Keratinocyte (primary cell): ENCODE results near the gene TTC14. TPM values are rescaled to one million over a fixed set of nuclear protein-coding genes. Genes with fewer than 3 reads are reported as not detected.
A peak's percentile ranks its signal among the peaks of the same experiment; 100 is the strongest.

Experiments used
- DNase-seq: peaks from one replicate; pipeline ENCODE4 v3.0.0-alpha.2; 2011; ENCODE audit warnings: low read depth, missing footprints, low spot score
- FAIRE-seq: peaks from 2 replicates; lab custom pipeline; 2011; peaks lifted over from hg19 to GRCh38; lab: Jason Lieb, UNC
- H2AFZ ChIP-seq: 2 replicates; pipeline ENCODE4 v1.6.0; 2012; ENCODE audit warnings: low read length, control low read depth, inconsistent platforms; ENCODE audit not compliant: control insufficient read depth
- H3K27ac ChIP-seq: 2 replicates; pipeline ENCODE4 v1.5.1; 2011; ENCODE audit warnings: low read length; ENCODE audit not compliant: control insufficient read depth, insufficient read depth
- H3K27me3 ChIP-seq: 3 replicates; pipeline ENCODE4 v1.6.0; 2011; ENCODE audit warnings: low read length; ENCODE audit not compliant: control insufficient read depth, insufficient read depth; ENCODE audit errors: extremely low read depth
- H3K36me3 ChIP-seq, 2 experiments: 2 replicates in 1 of 2; 3 replicates in 1 of 2; pipeline ENCODE4 v1.5.1; 2011; ENCODE audit warnings: low read length in 2 of 2, mild to moderate bottlenecking in 1 of 2; ENCODE audit not compliant: control insufficient read depth in 2 of 2, insufficient read depth in 2 of 2; ENCODE audit errors: extremely low read depth in 1 of 2
- H3K4me1 ChIP-seq: 3 replicates; pipeline ENCODE4 v1.5.1; 2011; ENCODE audit warnings: low read length; ENCODE audit not compliant: control insufficient read depth, insufficient read depth; ENCODE audit errors: extremely low read depth
- H3K4me2 ChIP-seq: 3 replicates; pipeline ENCODE4 v1.6.0; 2011; ENCODE audit warnings: low read depth, low read length; ENCODE audit not compliant: control insufficient read depth, insufficient read depth; ENCODE audit errors: extremely low read depth
- H3K4me3 ChIP-seq, 3 experiments: fragments of 200-600 bp in 1 of 3; sonication (generic) in 1 of 3; 2 replicates in 2 of 3; 3 replicates in 1 of 3; pipeline ENCODE4 v1.5.1; 2011 to 2016; ENCODE audit warnings: low read length in 3 of 3, mild to moderate bottlenecking in 3 of 3, control low read depth in 2 of 3, inconsistent platforms in 1 of 3, low read depth in 1 of 3, mixed read lengths in 1 of 3, mixed run types in 1 of 3, moderate library complexity in 1 of 3; ENCODE audit not compliant: control insufficient read depth in 2 of 3, insufficient read depth in 2 of 3; ENCODE audit errors: extremely low read depth in 1 of 3
- H3K79me2 ChIP-seq: 2 replicates; pipeline ENCODE4 v1.6.0; 2012; ENCODE audit warnings: low read length; ENCODE audit not compliant: control insufficient read depth, insufficient read depth
- H3K9ac ChIP-seq: 3 replicates; pipeline ENCODE4 v1.6.0; 2011; ENCODE audit warnings: low read length; ENCODE audit not compliant: control insufficient read depth, insufficient read depth; ENCODE audit errors: extremely low read depth
- H3K9me1 ChIP-seq: 3 replicates; pipeline ENCODE4 v1.6.0; 2011; ENCODE audit warnings: low read length; ENCODE audit not compliant: control insufficient read depth, insufficient read depth; ENCODE audit errors: extremely low read depth
- H3K9me3 ChIP-seq: 2 replicates; pipeline ENCODE4 v1.5.1; 2012; ENCODE audit warnings: low read depth, low read length; ENCODE audit not compliant: control insufficient read depth
- H4K20me1 ChIP-seq: 3 replicates; pipeline ENCODE4 v1.6.0; 2011; ENCODE audit warnings: low read length; ENCODE audit not compliant: control insufficient read depth, insufficient read depth; ENCODE audit errors: extremely low read depth
- EZH2 ChIP-seq: IDR thresholded peaks from one replicate; pipeline ENCODE4 v1.6.1; 2012; ENCODE audit warnings: inconsistent platforms, mild to moderate bottlenecking, low read length, moderate library complexity
- dilution Hi-C: fragments of 300-500 bp; cut with MboI; formaldehyde crosslinking; loops from one replicate; pipeline ENCODE4 v1.7.0; 2020; ENCODE audit warnings: low sequenced_read_pairs; ENCODE audit not compliant: extremely low pct_ligation_motif_present
- polyA plus RNA-seq, 5 experiments: library from polyadenylated mRNA; depleted of rRNA in 3 of 5; stranded (reverse) in 3 of 5; stranded (forward) in 1 of 5; unstranded in 1 of 5; fragments of >200 nt; gene quantifications; 1 replicate in 1 of 5; 2 replicates in 3 of 5; 3 replicates in 1 of 5; pipeline versions ENCODE4 v1.2.1 to v1.2.3, GENCODE V29; 2011 to 2012; ENCODE audit warnings: missing spikeins in 2 of 5, low read depth in 1 of 5, low replicate concordance in 1 of 5
- TF ChIP-seq, protein P1 (sequence below), 3 experiments: IDR thresholded peaks in 1 of 3; conservative IDR thresholded peaks in 1 of 3; optimal IDR thresholded peaks in 1 of 3; 2 replicates in 2 of 3; 3 replicates in 1 of 3; pipeline versions ENCODE3 to v1.5.1; 2011; ENCODE audit warnings: low read length in 3 of 3, mild to moderate bottlenecking in 3 of 3, moderate library complexity in 2 of 3, control low read depth in 1 of 3, inconsistent platforms in 1 of 3; ENCODE audit not compliant: insufficient read depth in 2 of 3; ENCODE audit errors: extremely low read depth in 1 of 3

TTC14 gene
- polyA plus RNA-seq, 1 donor (not counting 4 experiments of a cell fraction or from before 2014, with no cell fraction given) = 30.5 TPM

GRCh38 chr3:180594631-180595558 is 7.1 kb upstream of the TTC14 start:
- Histone ChIP-seq H3K4me2 (no peak overlapping the region), H3K27me3 (no peaks in the 10 kb centered on the region), H3K9me3 (no peaks in the 10 kb centered on the region), H3K9ac (no peak overlapping the region), H3K4me3 (no peak overlapping the region), H3K4me1 (no peaks in the 10 kb centered on the region), H2AFZ (no peak overlapping the region), H4K20me1 (no peaks in the 10 kb centered on the region), H3K9me1 (no peaks in the 10 kb centered on the region), H3K79me2 (no peaks in the 10 kb centered on the region), H3K27ac (no peak overlapping the region), H3K36me3 (no peaks in the 10 kb centered on the region)
- peak; percentile 9 for FAIRE-seq
- dilution Hi-C loops = no loop called here
- TF ChIP-seq EZH2 = no peak
- TF ChIP-seq, protein P1, sequence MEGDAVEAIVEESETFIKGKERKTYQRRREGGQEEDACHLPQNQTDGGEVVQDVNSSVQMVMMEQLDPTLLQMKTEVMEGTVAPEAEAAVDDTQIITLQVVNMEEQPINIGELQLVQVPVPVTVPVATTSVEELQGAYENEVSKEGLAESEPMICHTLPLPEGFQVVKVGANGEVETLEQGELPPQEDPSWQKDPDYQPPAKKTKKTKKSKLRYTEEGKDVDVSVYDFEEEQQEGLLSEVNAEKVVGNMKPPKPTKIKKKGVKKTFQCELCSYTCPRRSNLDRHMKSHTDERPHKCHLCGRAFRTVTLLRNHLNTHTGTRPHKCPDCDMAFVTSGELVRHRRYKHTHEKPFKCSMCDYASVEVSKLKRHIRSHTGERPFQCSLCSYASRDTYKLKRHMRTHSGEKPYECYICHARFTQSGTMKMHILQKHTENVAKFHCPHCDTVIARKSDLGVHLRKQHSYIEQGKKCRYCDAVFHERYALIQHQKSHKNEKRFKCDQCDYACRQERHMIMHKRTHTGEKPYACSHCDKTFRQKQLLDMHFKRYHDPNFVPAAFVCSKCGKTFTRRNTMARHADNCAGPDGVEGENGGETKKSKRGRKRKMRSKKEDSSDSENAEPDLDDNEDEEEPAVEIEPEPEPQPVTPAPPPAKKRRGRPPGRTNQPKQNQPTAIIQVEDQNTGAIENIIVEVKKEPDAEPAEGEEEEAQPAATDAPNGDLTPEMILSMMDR (optimal IDR thresholded peaks at IDR 0.05 in 1 of 3, IDR thresholded peaks at IDR 0.05 in 1 of 3, conservative IDR thresholded peaks at IDR 0.05 in 1 of 3; ENCODE audit: extremely low read depth in 1 of 3, insufficient read depth in 2 of 3, low read length in 3 of 3) = peak in 2 of 3 experiments; percentile 43 to 47
- no peak for DNase-seq

DNA sequence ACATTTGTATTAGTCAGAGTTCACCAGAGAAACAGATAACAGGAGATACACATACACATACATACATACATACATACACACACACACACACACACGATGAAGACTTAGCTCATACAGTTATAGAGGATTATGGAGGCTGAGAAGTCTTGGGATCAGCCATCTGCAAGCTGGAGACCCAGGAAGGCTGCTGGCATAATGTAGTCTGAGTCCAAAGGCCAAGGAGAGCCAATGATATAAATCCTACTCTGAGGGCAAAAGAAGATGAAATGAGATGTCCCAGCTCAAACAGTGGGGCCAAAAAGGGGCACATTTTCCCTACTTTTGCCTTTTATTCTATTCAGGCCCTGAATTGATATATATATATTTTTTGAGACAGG is 6.4 kb upstream of the TTC14 start:
- Histone ChIP-seq H4K20me1 (no peaks in the 10 kb centered on the region), H3K27ac (no peak overlapping the region), H3K4me1 (no peaks in the 10 kb centered on the region), H3K4me3 (no peak overlapping the region), H3K36me3 (no peaks in the 10 kb centered on the region), H3K9ac (no peak overlapping the region), H2AFZ (no peak overlapping the region), H3K4me2 (no peak overlapping the region), H3K27me3 (no peaks in the 10 kb centered on the region), H3K9me1 (no peaks in the 10 kb centered on the region), H3K79me2 (no peaks in the 10 kb centered on the region), H3K9me3 (no peaks in the 10 kb centered on the region)
- DNase-seq (no peak), FAIRE-seq (no peak)
- dilution Hi-C loops = no loop called here
- TF ChIP-seq EZH2 = no peak
- TF ChIP-seq, protein P1 (optimal IDR thresholded peaks at IDR 0.05 in 1 of 3, IDR thresholded peaks at IDR 0.05 in 1 of 3, conservative IDR thresholded peaks at IDR 0.05 in 1 of 3; ENCODE audit: extremely low read depth in 1 of 3, insufficient read depth in 2 of 3, low read length in 3 of 3) = no peak
